Right lobe of liver (tissue), 6 donors: ENCODE data around the gene ADAM11. TPM values are rescaled to one million over a fixed set of nuclear protein-coding genes. Genes with fewer than 3 reads are reported as not detected.
A peak's percentile ranks its signal among the peaks of the same experiment; 100 is the strongest.

ENCODE experiments used
- ATAC-seq, 4 donors: fragments of 200-7000 bp; cut with Tn5 transposase; one replicate each; pipeline ENCODE4 v1.9.1; 2020; ENCODE audit warnings: mild to moderate bottlenecking in 4 of 4, moderate library complexity in 4 of 4
- DNase-seq, 3 donors: peaks; one replicate each; pipeline ENCODE4 v3.0.0-alpha.2; 2020
- H3K27ac ChIP-seq, 3 donors: fragments of 200-600 bp; one replicate each; pipeline ENCODE4 v1.8.0; 2022
- H3K27me3 ChIP-seq, 2 donors: fragments of 200-600 bp; one replicate each; pipeline ENCODE4 v1.8.0; 2022
- H3K36me3 ChIP-seq, 4 donors: fragments of 200-600 bp; sonication (generic) in 1 of 4; one replicate each; pipeline versions ENCODE4 v1.5.1 to v1.8.0; 2017 to 2022; ENCODE audit warnings: control low read depth in 1 of 4
- H3K4me1 ChIP-seq, 4 donors: fragments of 200-600 bp; sonication (generic) in 1 of 4; one replicate each; pipeline versions ENCODE4 v1.5.1 to v1.8.0; 2017 to 2022; ENCODE audit warnings: control low read depth in 1 of 4
- H3K4me3 ChIP-seq, 3 donors: fragments of 200-600 bp; one replicate each; pipeline ENCODE4 v1.8.0; 2022
- H3K9me3 ChIP-seq, 4 donors: fragments of 200-600 bp; sonication (generic) in 1 of 4; one replicate each; pipeline versions ENCODE4 v1.5.1 to v1.8.0; 2017 to 2022; ENCODE audit warnings: control low read depth in 1 of 4
- CTCF ChIP-seq, 4 donors: fragments of 200-600 bp in 3 of 4; fragments of 450-650 bp in 1 of 4; IDR thresholded peaks; one replicate each; pipeline versions ENCODE4 v1.5.1 to v1.8.0; 2016 to 2022; ENCODE audit warnings: antibody characterized with exemption in 4 of 4, mild to moderate bottlenecking in 2 of 4
- POLR2A ChIP-seq: fragments of 450-650 bp; IDR thresholded peaks from one replicate; pipeline ENCODE4 v1.6.1; 2017; ENCODE audit warnings: antibody characterized with exemption, mild to moderate bottlenecking
- WGBS: methylation state at CpG from one replicate; pipeline ENCODE4 v1.1.6; 2018; ENCODE audit warnings: low coverage, low lambda C conversion rate; ENCODE audit not compliant: insufficient coverage; ENCODE audit errors: missing lambda C conversion rate; 5-methylcytosine and 5-hydroxymethylcytosine counted together
- intact Hi-C, 2 donors: fragments of 100-400 bp; cut with DNase I; formaldehyde crosslinking; loops; one replicate each; pipeline versions ENCODE4 v1.11.2 to v1.14.1; 2022
- total RNA-seq, 6 experiments: library from RNA; depleted of rRNA in 2 of 6; stranded (reverse); fragments of >200 nt in 2 of 6; fragmentation: NEBNext Ultra II Directional in 3 of 6; extraction: Animal tissue kit (Norgen Biotek cat#: 25700) in 3 of 6; gene quantifications; one replicate each; pipeline versions ENCODE4 v1.1.0 to v1.2.4, GENCODE V29; 2016 to 2023
- donor health status: DM: no; HTN: yes; CAD: no.
- donor health status: DM: no; HTN: no; CAD: no.
- donor health status: DM: no; HTN: no; CAD: no.
- donor health status: DM: no; HTN: yes; CAD: no.
- donor health status: DM: no; HTN: yes; CAD: no.

ADAM11 gene
- total RNA-seq, 6 experiments from 2014 or later, result 0.04 to 0.12 (median 0.08) TPM; not detected in 2

- H3K4me3 ChIP-seq, result no peak overlapping the region
- peak in 1 of 4 donors; percentile 46 for ATAC-seq
- no peak for TF ChIP-seq CTCF (IDR thresholded peaks at IDR 0.05)
- TF ChIP-seq POLR2A, result no peak
- no peaks in the 10 kb centered on the region for H3K9me3 ChIP-seq
- no peaks in the 10 kb centered on the region for H3K36me3 ChIP-seq
- intact Hi-C loops, result no loop called here
- 100% methylated on average over 1 of the region's 8 CpGs for WGBS
- DNase-seq, result no peak
- H3K4me1 ChIP-seq, result no peaks in the 10 kb centered on the region
- H3K27ac ChIP-seq, result no peak overlapping the region
- H3K27me3 ChIP-seq, result no peaks in the 10 kb centered on the region
Measured at GRCh38 chr17:44766409-44767038, 7.7 kb downstream of the ADAM11 start.

GRCh38 chr17:44767493-44767892 is 8.7 kb downstream of the ADAM11 start:
- Histone ChIP-seq H3K27ac (no peak overlapping the region), H3K9me3 (no peaks in the 10 kb centered on the region), H3K4me1 (no peaks in the 10 kb centered on the region), H3K4me3 (no peak overlapping the region), H3K27me3 (no peaks in the 10 kb centered on the region), H3K36me3 (no peaks in the 10 kb centered on the region)
- TF ChIP-seq POLR2A (no peak), CTCF (IDR thresholded peaks at IDR 0.05) (no peak)
- intact Hi-C loops, result no loop called here
- ATAC-seq (no peak), DNase-seq (no peak)
- 20% methylated on average over 2 of the region's 4 CpGs for WGBS

- H3K36me3 ChIP-seq, result no peaks in the 10 kb centered on the region
- ATAC-seq (no peak), DNase-seq (no peak)
- WGBS, result 60% methylated on average over 1 of the region's 11 CpGs
- TF ChIP-seq POLR2A (no peak), CTCF (IDR thresholded peaks at IDR 0.05) (no peak)
- H3K4me1 ChIP-seq, result no peaks in the 10 kb centered on the region
- H3K4me3 ChIP-seq, result no peak overlapping the region
- intact Hi-C loops, result no loop called here
- no peaks in the 10 kb centered on the region for H3K9me3 ChIP-seq
- no peaks in the 10 kb centered on the region for H3K27me3 ChIP-seq
- H3K27ac ChIP-seq, result no peak overlapping the region
Measured at GRCh38 chr17:44768505-44769142, 9.8 kb downstream of the ADAM11 start.

- Histone ChIP-seq H3K27me3 (no peaks in the 10 kb centered on the region), H3K36me3 (no peaks in the 10 kb centered on the region), H3K9me3 (no peaks in the 10 kb centered on the region), H3K4me3 (no peak overlapping the region), H3K27ac (no peak overlapping the region), H3K4me1 (no peaks in the 10 kb centered on the region)
- intact Hi-C loops, result no loop called here
- no peak for TF ChIP-seq CTCF (IDR thresholded peaks at IDR 0.05)
- no peak for TF ChIP-seq POLR2A
- WGBS, result no CpG with 5 or more reads among the region's 6 CpGs
- DNase-seq (no peak), ATAC-seq (no peak)
Measured at GRCh38 chr17:44769230-44769629, 10.4 kb downstream of the ADAM11 start.
